ENCODE measurements around the gene ADAMTS15. TPM values are rescaled to one million over a fixed set of nuclear protein-coding genes. Genes with fewer than 3 reads are reported as not detected.

Gene ADAMTS15
- total and polyA plus RNA-seq, 10 of the 15 experiments (the other 5 are each of a cell fraction or from before 2014, with no cell fraction given) = not detected

- no peak for TF ChIP-seq ZNF687 (IDR thresholded peaks at IDR 0.05)
- TF ChIP-seq SMAD1 (IDR thresholded peaks at IDR 0.05; ENCODE audit: low read depth, partially characterized antibody) = no peak
- no peak for TF ChIP-seq MTA2 (IDR thresholded peaks at IDR 0.05; ENCODE audit: low read depth)
- TF ChIP-seq NFXL1 (IDR thresholded peaks at IDR 0.05; ENCODE audit: borderline replicate concordance) = no peak
- no peak for TF ChIP-seq CBX5 (IDR thresholded peaks at IDR 0.05; ENCODE audit: low read depth)
- no peak for TF ChIP-seq BACH1 (IDR thresholded peaks at IDR 0.05; ENCODE audit: borderline replicate concordance)
- TF ChIP-seq HDAC6 (IDR thresholded peaks at IDR 0.05; ENCODE audit: unreplicated experiment) = no peak
- no peak for TF ChIP-seq ZNF207 (IDR thresholded peaks at IDR 0.05; ENCODE audit: borderline replicate concordance)
- TF ChIP-seq YBX1 (IDR thresholded peaks at IDR 0.05) = no peak
- no peak for TF ChIP-seq HSF1 (IDR thresholded peaks at IDR 0.05; ENCODE audit: low read depth, low read length)
- TF ChIP-seq RB1 (IDR thresholded peaks at IDR 0.05; ENCODE audit: borderline replicate concordance) = no peak
These were observed 75.8 kb downstream of the ADAMTS15 start (continued) for GRCh38 chr11:130524132-130524790.
